ENCODE results near the gene ZNF746. TPM values are rescaled to one million over a fixed set of nuclear protein-coding genes. Genes with fewer than 3 reads are reported as not detected.

Gene ZNF746
- polyA plus RNA-seq, 3 donors: 7.5 to 25.6 (median 8.1) TPM

DNA sequence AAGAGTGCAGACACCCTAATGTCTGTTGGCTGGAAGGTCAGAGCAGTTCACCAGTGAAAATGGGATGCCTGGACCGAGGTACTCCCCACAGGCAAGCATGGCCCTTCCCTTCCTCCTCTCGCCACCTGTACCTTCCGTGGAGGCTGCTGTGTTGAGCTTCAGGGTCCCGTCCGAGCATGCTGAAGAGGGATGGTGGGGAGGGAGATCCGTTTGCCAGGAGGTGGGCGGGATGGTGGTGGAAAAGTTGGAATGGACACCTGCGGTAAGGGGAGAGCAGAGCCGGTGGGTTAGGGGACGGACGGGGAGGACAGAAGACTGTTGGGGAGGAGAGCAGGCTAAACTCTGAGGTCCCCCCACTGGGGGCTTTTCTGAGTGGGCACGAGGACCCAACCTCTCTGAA, 20.8 kb downstream of the ZNF746 start:
- Histone ChIP-seq H2AFZ (ENCODE audit: insufficient read depth, low read depth, low read length, poor library complexity, severe bottlenecking) (no peak overlapping the region), H3K4me3 (replicated peaks in 1 of 3; ENCODE audit: low read depth in 2 of 3, low read length in 3 of 3) (no peak overlapping the region), H3K4me2 (replicated peaks; ENCODE audit: extremely low read depth, low read length, poor library complexity, severe bottlenecking) (no peak overlapping the region), H4K20me1 (ENCODE audit: insufficient read depth, low read length) (peaks cover 75% of the 10 kb centered on the region), H3K36me3 (replicated peaks in 1 of 2; ENCODE audit: control insufficient read depth in 1 of 2, insufficient read depth in 2 of 2, low read length in 2 of 2) (peaks cover 75 to 99% of the 10 kb centered on the region in 2 donors), H3K9ac (ENCODE audit: insufficient read depth, low read length, poor library complexity, severe bottlenecking) (no peak overlapping the region), H3K9me3 (replicated peaks in 1 of 2; ENCODE audit: control insufficient read depth in 1 of 2, insufficient read depth in 1 of 2, low read length in 2 of 2) (peaks cover 0 to 6% of the 10 kb centered on the region in 2 donors), H3K79me2 (ENCODE audit: insufficient read depth, low read length) (peaks cover 2% of the 10 kb centered on the region), H3K27me3 (ENCODE audit: control insufficient read depth in 2 of 2, insufficient read depth in 2 of 2, low read length in 2 of 2) (no peaks in the 10 kb centered on the region), H3K27ac (ENCODE audit: low read depth in 1 of 2, low read length in 2 of 2) (no peak overlapping the region), H3K4me1 (ENCODE audit: control insufficient read depth in 1 of 2, insufficient read depth in 2 of 2, low read length in 2 of 2) (no peaks in the 10 kb centered on the region)
- H3K27me3 Mint-ChIP-seq (ENCODE audit: low read depth in 3 of 3): peaks cover 0 to 1% (median 0%) of the 10 kb centered on the region in 3 donors
- intact Hi-C loops (cut with micrococcal nuclease): no loop called here
- H3K9me3 Mint-ChIP-seq: peaks cover 3 to 13% (median 7%) of the 10 kb centered on the region in 7 donors
- TF ChIP-seq, protein P1, sequence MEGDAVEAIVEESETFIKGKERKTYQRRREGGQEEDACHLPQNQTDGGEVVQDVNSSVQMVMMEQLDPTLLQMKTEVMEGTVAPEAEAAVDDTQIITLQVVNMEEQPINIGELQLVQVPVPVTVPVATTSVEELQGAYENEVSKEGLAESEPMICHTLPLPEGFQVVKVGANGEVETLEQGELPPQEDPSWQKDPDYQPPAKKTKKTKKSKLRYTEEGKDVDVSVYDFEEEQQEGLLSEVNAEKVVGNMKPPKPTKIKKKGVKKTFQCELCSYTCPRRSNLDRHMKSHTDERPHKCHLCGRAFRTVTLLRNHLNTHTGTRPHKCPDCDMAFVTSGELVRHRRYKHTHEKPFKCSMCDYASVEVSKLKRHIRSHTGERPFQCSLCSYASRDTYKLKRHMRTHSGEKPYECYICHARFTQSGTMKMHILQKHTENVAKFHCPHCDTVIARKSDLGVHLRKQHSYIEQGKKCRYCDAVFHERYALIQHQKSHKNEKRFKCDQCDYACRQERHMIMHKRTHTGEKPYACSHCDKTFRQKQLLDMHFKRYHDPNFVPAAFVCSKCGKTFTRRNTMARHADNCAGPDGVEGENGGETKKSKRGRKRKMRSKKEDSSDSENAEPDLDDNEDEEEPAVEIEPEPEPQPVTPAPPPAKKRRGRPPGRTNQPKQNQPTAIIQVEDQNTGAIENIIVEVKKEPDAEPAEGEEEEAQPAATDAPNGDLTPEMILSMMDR (IDR thresholded peaks at IDR 0.05): no peak
- H3K27ac Mint-ChIP-seq: no peak overlapping the region
- H3K4me3 Mint-ChIP-seq: no peak overlapping the region
- no peak for DNase-seq
- WGBS (ENCODE audit: insufficient coverage): 93% methylated on average over 6 of the region's 12 CpGs
- peaks cover 87 to 91% of the 10 kb centered on the region in 2 donors for H3K36me3 Mint-ChIP-seq
- H3K4me1 Mint-ChIP-seq: no peaks in the 10 kb centered on the region

DNA sequence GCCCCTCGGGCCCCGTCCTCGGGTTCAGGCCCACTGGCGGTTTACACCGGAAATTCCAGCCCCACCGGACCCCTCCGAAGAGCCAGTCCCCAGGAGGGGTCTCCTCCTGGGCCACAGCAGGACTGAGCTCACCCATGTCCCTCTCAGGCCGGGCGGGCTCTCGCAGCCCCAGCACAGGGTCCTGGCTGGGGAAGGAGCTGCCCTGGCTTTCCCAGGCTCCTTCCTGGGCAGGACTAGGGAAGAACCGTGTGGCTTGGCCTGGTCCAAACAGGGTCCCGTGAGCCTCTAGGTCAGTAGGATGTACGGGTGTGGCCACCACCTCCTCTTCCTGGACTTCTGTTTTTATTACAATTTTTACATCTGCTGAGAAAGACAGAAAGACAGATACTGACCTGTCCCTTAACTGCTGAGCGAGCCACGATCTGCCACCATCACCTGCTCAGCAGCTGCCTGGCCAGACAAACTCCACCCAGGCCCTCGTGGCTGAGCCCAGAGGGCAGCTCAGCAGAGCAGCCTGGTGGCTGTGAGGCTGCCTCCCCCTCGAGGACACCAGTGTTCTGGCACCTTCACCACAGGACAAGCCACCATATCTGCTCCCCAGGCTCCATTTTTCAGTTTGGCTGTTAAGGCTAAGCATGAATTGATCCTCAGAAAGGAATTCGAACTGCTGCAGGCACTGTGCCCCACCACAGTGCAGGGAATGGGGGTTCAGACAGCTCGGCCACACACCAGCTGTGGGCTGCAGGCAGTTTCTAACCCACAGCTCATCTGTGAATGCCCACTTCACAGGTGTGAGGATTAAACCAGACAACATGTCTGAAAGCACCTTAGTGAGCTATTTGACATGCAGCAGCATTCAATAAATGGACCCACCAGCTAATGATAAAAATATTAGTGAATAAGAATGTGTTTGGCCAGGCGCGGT, 22.2 kb downstream of the ZNF746 start:
- H3K27me3 Mint-ChIP-seq (ENCODE audit: low read depth in 3 of 3): peaks cover 0 to 6% (median 1%) of the 10 kb centered on the region in 3 donors
- Histone ChIP-seq H3K4me2 (replicated peaks; ENCODE audit: extremely low read depth, low read length, poor library complexity, severe bottlenecking) (no peak overlapping the region), H3K36me3 (replicated peaks in 1 of 2; ENCODE audit: control insufficient read depth in 1 of 2, insufficient read depth in 2 of 2, low read length in 2 of 2) (peaks cover 70 to 90% of the 10 kb centered on the region in 2 donors), H3K27me3 (ENCODE audit: control insufficient read depth in 2 of 2, insufficient read depth in 2 of 2, low read length in 2 of 2) (no peaks in the 10 kb centered on the region), H3K4me3 (replicated peaks in 1 of 3; ENCODE audit: low read depth in 2 of 3, low read length in 3 of 3) (no peak overlapping the region), H3K4me1 (ENCODE audit: control insufficient read depth in 1 of 2, insufficient read depth in 2 of 2, low read length in 2 of 2) (no peaks in the 10 kb centered on the region), H3K9me3 (replicated peaks in 1 of 2; ENCODE audit: control insufficient read depth in 1 of 2, insufficient read depth in 1 of 2, low read length in 2 of 2) (peaks cover 0 to 12% of the 10 kb centered on the region in 2 donors), H3K27ac (ENCODE audit: low read depth in 1 of 2, low read length in 2 of 2) (no peak overlapping the region), H3K79me2 (ENCODE audit: insufficient read depth, low read length) (no peaks in the 10 kb centered on the region), H4K20me1 (ENCODE audit: insufficient read depth, low read length) (peaks cover 68% of the 10 kb centered on the region), H3K9ac (ENCODE audit: insufficient read depth, low read length, poor library complexity, severe bottlenecking) (no peak overlapping the region), H2AFZ (ENCODE audit: insufficient read depth, low read depth, low read length, poor library complexity, severe bottlenecking) (no peak overlapping the region)
- 97% methylated on average over 21 of the region's 21 CpGs for WGBS (ENCODE audit: insufficient coverage)
- peaks cover 79 to 89% of the 10 kb centered on the region in 2 donors for H3K36me3 Mint-ChIP-seq
- intact Hi-C loops (cut with micrococcal nuclease): no loop called here
- no peak for DNase-seq
- peak overlapping the region in 3 of 7 donors; percentile 3 to 27 (median 9) for H3K27ac Mint-ChIP-seq
- no peak overlapping the region for H3K4me3 Mint-ChIP-seq
- TF ChIP-seq, protein P1 (IDR thresholded peaks at IDR 0.05): no peak
- peaks cover 3 to 13% (median 8%) of the 10 kb centered on the region in 7 donors for H3K9me3 Mint-ChIP-seq
- H3K4me1 Mint-ChIP-seq: no peaks in the 10 kb centered on the region

Data from CD14-positive monocyte (primary cell).